GM08714 (cell line): ENCODE measurements around the gene FOXF1.

Experiments used
- H3K4me3 ChIP-seq: fragments of 200-500 bp; sonication (Bioruptor generic); 2 replicates; pipeline ENCODE4 v1.5.1; 2014; ENCODE audit warnings: mild to moderate bottlenecking, low read length, inconsistent platforms
- ZNF274 ChIP-seq: IDR thresholded peaks from 2 replicates; pipeline ENCODE4 v1.6.1; 2012; ENCODE audit warnings: mild to moderate bottlenecking, low read depth, low read length

FOXF1 gene

GRCh38 chr16:86497551-86498021 is 12.7 kb upstream of the FOXF1 start:
- TF ChIP-seq ZNF274 = no peak
- no peak overlapping the region for H3K4me3 ChIP-seq

- no peak overlapping the region for H3K4me3 ChIP-seq
- no peak for TF ChIP-seq ZNF274
Observed at GRCh38 chr16:86498155-86498670, 12.1 kb upstream of the FOXF1 start.

GRCh38 chr16:86498671-86499439 is 11.5 kb upstream of the FOXF1 start:
- no peak overlapping the region for H3K4me3 ChIP-seq
- no peak for TF ChIP-seq ZNF274

GRCh38 chr16:86499440-86499786 is 10.9 kb upstream of the FOXF1 start:
- no peak overlapping the region for H3K4me3 ChIP-seq
- no peak for TF ChIP-seq ZNF274

- no peak for TF ChIP-seq ZNF274
- H3K4me3 ChIP-seq = no peak overlapping the region
Observed at GRCh38 chr16:86499889-86500707, 10.2 kb upstream of the FOXF1 start.

- H3K4me3 ChIP-seq = no peak overlapping the region
- TF ChIP-seq ZNF274 = no peak
Observed at GRCh38 chr16:86500708-86501510, 9.4 kb upstream of the FOXF1 start.

GRCh38 chr16:86501989-86502855 is 8.1 kb upstream of the FOXF1 start:
- no peak overlapping the region for H3K4me3 ChIP-seq
- TF ChIP-seq ZNF274 = no peak

- TF ChIP-seq ZNF274 = no peak
- H3K4me3 ChIP-seq = no peak overlapping the region
Observed at GRCh38 chr16:86502856-86503748, 7.2 kb upstream of the FOXF1 start.

GRCh38 chr16:86503830-86504229 is 6.5 kb upstream of the FOXF1 start:
- TF ChIP-seq ZNF274 = no peak

GRCh38 chr16:86504315-86505184 is 5.8 kb upstream of the FOXF1 start:
- no peak for TF ChIP-seq ZNF274
- no peak overlapping the region for H3K4me3 ChIP-seq

More at GRCh38 chr16:86503830-86504229, 6.5 kb upstream of the FOXF1 start:
- H3K4me3 ChIP-seq = no peak overlapping the region

- no peak overlapping the region for H3K4me3 ChIP-seq
- TF ChIP-seq ZNF274 = no peak
Observed at GRCh38 chr16:86505185-86505898, 5.0 kb upstream of the FOXF1 start.
